Testis (tissue), 2 donors: ENCODE data around the gene FBXL13.
"Not testable (repeated sequence)": the region's sequence is repeated elsewhere in the genome, so short reads cannot be mapped to it uniquely, and the experiment has no call there.

Experiments
- CTCF ChIP-seq, 3 experiments: fragments of 450-650 bp in 2 of 3; fragments of 200-600 bp in 1 of 3; sonication (generic) in 1 of 3; IDR thresholded peaks; one replicate each; pipeline ENCODE4 v1.5.1; 2016 to 2019; ENCODE audit warnings: antibody characterized with exemption in 3 of 3, mild to moderate bottlenecking in 2 of 3, moderate library complexity in 1 of 3
- POLR2A ChIP-seq: fragments of 450-650 bp; IDR thresholded peaks from one replicate; pipeline ENCODE4 v1.6.1; 2017; ENCODE audit warnings: antibody characterized with exemption, mild to moderate bottlenecking, moderate library complexity

- TF ChIP-seq CTCF (IDR thresholded peaks at IDR 0.05); POLR2A: not testable (repeated sequence)
These were observed 171.0 kb downstream of the FBXL13 start for GRCh38 chr7:102903576-102903975.
